ENCODE results near the gene PKD1L1. TPM values are rescaled to one million over a fixed set of nuclear protein-coding genes. Genes with fewer than 3 reads are reported as not detected.
A peak's percentile ranks its signal among the peaks of the same experiment; 100 is the strongest.

Gene PKD1L1
- polyA plus RNA-seq, 1 donor (not counting 4 experiments of a cell fraction or from before 2014, with no cell fraction given), result 0.04 TPM

DNA sequence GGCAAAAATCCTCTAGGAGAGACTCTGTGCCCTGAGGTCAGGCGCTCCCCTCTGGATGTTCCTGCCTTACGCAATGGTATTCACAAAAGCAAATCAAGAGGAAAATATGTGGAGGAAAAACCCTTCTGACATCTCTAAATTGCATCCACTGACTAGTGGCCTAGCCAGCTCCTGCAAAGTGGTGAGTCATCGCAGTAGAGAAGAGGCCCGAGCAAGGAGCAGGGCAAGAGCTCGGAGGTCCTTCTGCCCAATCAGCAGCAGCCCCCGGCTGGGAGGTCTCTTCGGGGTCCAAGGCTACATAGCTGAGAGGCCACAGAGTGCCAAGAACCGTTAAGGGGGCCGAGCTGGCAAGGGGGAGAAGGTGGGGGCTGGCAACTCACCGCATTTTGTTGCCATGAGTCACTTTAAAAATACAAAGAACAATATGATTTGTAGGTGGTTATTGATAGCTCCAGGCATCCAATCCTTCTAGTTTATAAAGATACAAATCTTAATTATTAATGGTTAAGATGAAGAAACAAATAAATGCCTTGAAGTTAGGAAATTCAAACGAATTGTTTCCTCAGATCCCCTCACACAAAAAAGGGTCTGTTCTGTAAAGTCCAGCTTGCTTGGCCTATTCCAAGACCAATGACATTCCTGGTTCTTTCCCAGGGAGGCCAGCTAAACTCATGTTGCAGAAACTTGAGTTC lies 161.6 kb downstream of the PKD1L1 start:
- dilution Hi-C loops (cut with MboI; ENCODE audit: extremely low pct_ligation_motif_present, low sequenced_read_pairs), result no loop called here
- Histone ChIP-seq H3K9me3 (ENCODE audit: control insufficient read depth, low read depth, low read length) (no peaks in the 10 kb centered on the region), H3K36me3 (ENCODE audit: control insufficient read depth in 2 of 2, extremely low read depth in 1 of 2, insufficient read depth in 2 of 2, low read length in 2 of 2) (no peaks in the 10 kb centered on the region), H3K27me3 (ENCODE audit: control insufficient read depth, extremely low read depth, insufficient read depth, low read length) (no peaks in the 10 kb centered on the region), H3K4me3 (ENCODE audit: control insufficient read depth in 2 of 3, extremely low read depth in 1 of 3, insufficient read depth in 2 of 3, low read depth in 1 of 3, low read length in 3 of 3) (peak overlapping the region in 2 of 3 experiments; percentile 23 to 34), H3K27ac (ENCODE audit: control insufficient read depth, insufficient read depth, low read length) (peak overlapping the region; percentile 97), H4K20me1 (ENCODE audit: control insufficient read depth, extremely low read depth, insufficient read depth, low read length) (no peaks in the 10 kb centered on the region), H2AFZ (ENCODE audit: control insufficient read depth, low read length) (peak overlapping the region; percentile 58), H3K79me2 (ENCODE audit: control insufficient read depth, insufficient read depth, low read length) (no peaks in the 10 kb centered on the region), H3K4me2 (ENCODE audit: control insufficient read depth, extremely low read depth, insufficient read depth, low read depth, low read length) (peak overlapping the region; percentile 68), H3K4me1 (ENCODE audit: control insufficient read depth, extremely low read depth, insufficient read depth, low read length) (peaks cover 56% of the 10 kb centered on the region), H3K9ac (ENCODE audit: control insufficient read depth, extremely low read depth, insufficient read depth, low read length) (peak overlapping the region; percentile 74), H3K9me1 (ENCODE audit: control insufficient read depth, extremely low read depth, insufficient read depth, low read length) (no peaks in the 10 kb centered on the region)
- FAIRE-seq (peak; percentile 94), DNase-seq (ENCODE audit: low read depth, low spot score) (peak; percentile 88)
- TF ChIP-seq EZH2 (IDR thresholded peaks at IDR 0.05; ENCODE audit: low read length), result no peak
- TF ChIP-seq CTCF (optimal IDR thresholded peaks at IDR 0.05 in 1 of 3, IDR thresholded peaks at IDR 0.05 in 1 of 3, conservative IDR thresholded peaks at IDR 0.05 in 1 of 3; ENCODE audit: extremely low read depth in 1 of 3, insufficient read depth in 2 of 3, low read length in 3 of 3), result no peak

- Histone ChIP-seq H3K27ac (ENCODE audit: control insufficient read depth, insufficient read depth, low read length) (peak overlapping the region; percentile 97), H3K9me3 (ENCODE audit: control insufficient read depth, low read depth, low read length) (no peaks in the 10 kb centered on the region), H3K4me3 (ENCODE audit: control insufficient read depth in 2 of 3, extremely low read depth in 1 of 3, insufficient read depth in 2 of 3, low read depth in 1 of 3, low read length in 3 of 3) (peak overlapping the region in 2 of 3 experiments; percentile 20 to 32), H3K4me1 (ENCODE audit: control insufficient read depth, extremely low read depth, insufficient read depth, low read length) (peaks cover 56% of the 10 kb centered on the region), H3K79me2 (ENCODE audit: control insufficient read depth, insufficient read depth, low read length) (no peaks in the 10 kb centered on the region), H3K27me3 (ENCODE audit: control insufficient read depth, extremely low read depth, insufficient read depth, low read length) (no peaks in the 10 kb centered on the region), H3K9me1 (ENCODE audit: control insufficient read depth, extremely low read depth, insufficient read depth, low read length) (no peaks in the 10 kb centered on the region), H3K9ac (ENCODE audit: control insufficient read depth, extremely low read depth, insufficient read depth, low read length) (peak overlapping the region; percentile 74), H3K36me3 (ENCODE audit: control insufficient read depth in 2 of 2, extremely low read depth in 1 of 2, insufficient read depth in 2 of 2, low read length in 2 of 2) (no peaks in the 10 kb centered on the region), H4K20me1 (ENCODE audit: control insufficient read depth, extremely low read depth, insufficient read depth, low read length) (no peaks in the 10 kb centered on the region), H2AFZ (ENCODE audit: control insufficient read depth, low read length) (no peak overlapping the region), H3K4me2 (ENCODE audit: control insufficient read depth, extremely low read depth, insufficient read depth, low read depth, low read length) (peak overlapping the region; percentile 68)
- TF ChIP-seq CTCF (optimal IDR thresholded peaks at IDR 0.05 in 1 of 3, IDR thresholded peaks at IDR 0.05 in 1 of 3, conservative IDR thresholded peaks at IDR 0.05 in 1 of 3; ENCODE audit: extremely low read depth in 1 of 3, insufficient read depth in 2 of 3, low read length in 3 of 3), result no peak
- no peak for TF ChIP-seq EZH2 (IDR thresholded peaks at IDR 0.05; ENCODE audit: low read length)
- DNase-seq (ENCODE audit: low read depth, low spot score), result no peak
- FAIRE-seq, result peak; percentile 17
- dilution Hi-C loops (cut with MboI; ENCODE audit: extremely low pct_ligation_motif_present, low sequenced_read_pairs), result no loop called here
These were observed 162.2 kb downstream of the PKD1L1 start for GRCh38 chr7:47785923-47786556.
